ENCODE data around the gene PAX3.

Gene PAX3

DNA sequence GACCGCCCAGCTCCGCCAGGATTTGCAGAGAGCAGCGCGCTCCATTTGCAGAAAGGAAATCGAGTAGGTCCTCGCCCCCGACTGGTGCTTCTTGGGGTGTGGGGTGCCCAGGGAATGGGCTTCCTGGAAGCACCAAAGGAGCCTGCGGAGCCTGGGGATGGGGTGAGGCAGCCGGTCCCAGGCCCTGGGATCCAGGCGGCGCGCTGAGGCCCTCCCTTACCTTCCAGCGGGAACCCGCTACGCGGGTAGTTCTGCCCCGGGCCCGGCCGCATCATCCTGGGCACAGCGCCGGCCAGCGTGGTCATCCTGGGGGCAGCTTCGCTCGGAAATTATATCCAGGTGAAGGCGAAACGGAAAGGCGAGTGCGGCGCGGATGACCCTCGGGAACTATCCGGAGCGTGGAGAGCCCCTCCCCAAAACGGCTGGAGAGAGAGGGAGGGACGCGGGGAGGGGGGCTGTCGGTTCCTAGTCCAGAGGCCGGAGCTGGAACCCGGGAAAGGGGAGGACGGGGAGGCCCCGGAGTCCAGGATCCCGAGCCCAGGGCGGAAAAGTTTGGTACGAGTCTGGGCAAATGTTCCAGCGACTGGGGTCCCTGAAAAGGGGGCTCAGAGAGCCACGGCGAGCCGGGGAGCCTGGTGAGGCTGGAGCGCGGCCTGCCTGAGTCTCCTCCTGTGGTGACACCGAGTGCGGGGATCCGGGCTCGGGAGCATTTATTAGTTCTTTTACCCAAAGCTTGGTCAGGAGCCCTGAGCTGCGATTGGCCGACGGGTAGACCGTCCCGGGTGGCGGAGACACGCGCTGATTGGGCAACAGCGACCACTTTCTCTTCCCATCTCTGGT lies at the start of gene PAX3:
Gene PAX3 (minus strand): TSS at position 688 of the 840 bp plus-strand sequence. CDS start 383 bp downstream, at position 305.
- no peak for DNase-seq (ENCODE audit: low read depth in 2 of 2, low spot score in 1 of 2)

- DNase-seq (ENCODE audit: low read depth in 2 of 2, low spot score in 1 of 2) = no peak
Observed at GRCh38 chr2:222341331-222341730, 42.5 kb upstream of the PAX3 start.

DNA sequence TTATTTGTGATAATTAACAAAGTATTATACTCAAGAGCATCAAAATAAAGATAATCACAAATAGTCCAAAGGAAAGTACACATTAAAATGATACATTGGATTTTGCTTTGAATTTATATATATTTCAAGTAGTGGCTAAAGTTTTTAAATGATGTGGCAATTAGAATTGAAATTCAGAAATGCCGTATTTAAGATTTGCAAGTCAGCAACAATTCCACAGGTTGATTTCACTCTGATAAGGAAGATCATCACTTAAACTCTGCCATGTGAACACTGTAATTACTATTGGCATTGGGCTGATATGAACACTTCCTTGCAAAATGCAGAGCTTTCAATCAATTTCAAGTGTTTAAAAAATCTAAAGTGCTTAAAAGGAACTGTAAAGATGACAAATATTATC lies 39.6 kb upstream of the PAX3 start:
- no peak for DNase-seq (ENCODE audit: low read depth in 2 of 2, low spot score in 1 of 2)

GRCh38 chr2:222336931-222337330 lies 38.1 kb upstream of the PAX3 start:
- DNase-seq (ENCODE audit: low read depth in 2 of 2, low spot score in 1 of 2) = no peak

DNA sequence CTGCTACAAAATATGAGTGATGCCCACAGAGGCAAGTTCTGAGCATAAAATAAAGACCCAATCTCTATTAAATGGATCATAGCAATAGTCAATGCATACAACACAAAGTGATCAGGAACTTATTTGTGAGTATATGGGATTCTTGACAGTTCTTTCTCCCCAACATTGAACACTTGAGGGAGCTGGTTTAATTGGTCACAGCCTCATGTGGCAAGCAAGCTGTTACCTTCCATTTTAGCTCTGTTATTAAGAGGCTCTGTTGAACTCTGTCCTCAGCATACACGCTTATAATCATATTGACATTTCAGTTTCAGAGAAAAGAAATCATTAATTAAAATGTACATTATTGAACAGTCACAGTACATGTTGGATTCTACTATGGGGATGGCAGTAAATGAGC lies 37.6 kb upstream of the PAX3 start:
- no peak for DNase-seq (ENCODE audit: low read depth in 2 of 2, low spot score in 1 of 2)

DNA sequence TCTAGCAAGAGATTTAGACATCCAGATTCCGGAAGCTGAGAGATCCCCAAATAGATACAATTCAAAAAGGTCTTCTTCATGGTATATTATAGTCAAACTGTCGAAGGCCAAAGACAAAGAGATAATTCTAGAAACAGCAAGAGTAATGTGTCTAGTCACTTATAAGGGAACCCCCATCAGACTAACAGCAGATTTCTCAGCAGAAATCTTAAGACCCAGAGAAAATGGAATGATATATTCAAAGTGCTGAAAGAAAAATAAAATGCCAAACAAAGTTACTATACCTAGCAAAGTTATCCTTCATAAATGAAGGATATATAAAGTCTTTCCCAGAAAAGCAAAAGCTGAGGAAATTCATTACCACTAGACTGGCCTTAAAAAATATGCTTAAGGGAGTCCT lies 36.1 kb upstream of the PAX3 start:
- no peak for DNase-seq (ENCODE audit: low read depth in 2 of 2, low spot score in 1 of 2)

DNA sequence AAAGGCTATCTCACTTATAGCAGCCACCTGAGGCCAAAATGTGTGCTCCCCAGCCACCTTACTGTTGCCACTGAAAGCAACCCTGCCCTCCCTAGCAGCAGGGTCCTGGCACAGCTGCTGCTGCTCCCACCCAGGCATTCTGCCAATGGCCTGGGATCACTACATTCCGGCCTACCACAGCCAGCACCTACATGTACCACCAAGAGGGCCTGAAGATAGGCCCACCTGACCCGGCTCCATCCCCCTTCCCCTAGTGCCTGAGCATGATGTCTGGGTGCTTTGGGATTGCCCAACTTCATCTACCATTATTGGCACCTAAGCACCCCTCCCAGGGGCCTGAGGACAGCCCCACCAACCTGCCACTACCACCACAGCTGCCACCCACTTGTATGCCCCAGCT lies 34.6 kb upstream of the PAX3 start:
- no peak for DNase-seq (ENCODE audit: low read depth in 2 of 2, low spot score in 1 of 2)

- no peak for DNase-seq (ENCODE audit: low read depth in 2 of 2, low spot score in 1 of 2)
Observed at GRCh38 chr2:222332116-222332515, 33.3 kb upstream of the PAX3 start.

DNA sequence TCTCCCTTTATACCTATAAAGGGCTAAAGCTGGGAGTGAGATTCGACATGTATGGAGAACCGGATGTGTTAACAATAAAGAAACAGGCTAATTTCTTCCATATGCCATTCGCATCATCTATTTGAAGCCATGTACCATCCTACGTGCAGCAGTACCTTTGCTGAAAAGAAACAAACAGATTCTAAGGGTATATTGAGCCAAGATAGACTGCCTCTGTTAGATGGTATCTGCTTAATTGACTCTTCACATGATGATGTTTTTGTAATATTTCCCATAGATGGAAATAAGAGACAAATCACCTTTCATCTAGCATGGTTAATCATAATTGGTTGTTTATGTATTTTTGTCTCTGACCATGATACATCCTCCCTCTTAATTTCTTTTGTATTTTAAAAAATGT lies 32.1 kb upstream of the PAX3 start:
- DNase-seq (ENCODE audit: low read depth in 2 of 2, low spot score in 1 of 2) = no peak

DNA sequence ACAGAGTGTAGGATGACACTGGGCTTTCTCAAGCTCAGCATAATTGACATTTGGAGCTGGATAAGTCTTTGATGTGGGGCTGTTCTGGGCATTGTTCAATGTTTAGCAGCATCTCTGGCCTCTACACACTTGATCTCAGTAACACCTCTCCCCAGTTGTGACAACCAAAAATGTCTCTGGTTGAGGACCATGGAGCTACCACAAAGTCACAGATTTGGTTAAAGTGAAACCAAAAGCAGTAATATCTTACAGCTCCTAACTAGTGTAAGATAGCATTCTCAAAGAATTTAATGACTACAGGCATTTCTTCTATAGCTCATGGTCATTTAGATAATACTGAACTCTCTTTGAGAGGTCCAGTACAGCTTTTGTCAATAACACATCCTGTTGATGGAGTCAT lies 23.4 kb upstream of the PAX3 start:
- no peak for DNase-seq (ENCODE audit: low read depth in 2 of 2, low spot score in 1 of 2)

- DNase-seq (ENCODE audit: low read depth in 2 of 2, low spot score in 1 of 2) = no peak
Observed at GRCh38 chr2:222320436-222321395, 21.9 kb upstream of the PAX3 start.

- DNase-seq (ENCODE audit: low read depth in 2 of 2, low spot score in 1 of 2) = no peak
Observed at GRCh38 chr2:222319586-222320435, 21.0 kb upstream of the PAX3 start.

GRCh38 chr2:222318712-222319585 lies 20.2 kb upstream of the PAX3 start:
- DNase-seq (ENCODE audit: low read depth in 2 of 2, low spot score in 1 of 2) = no peak

DNA sequence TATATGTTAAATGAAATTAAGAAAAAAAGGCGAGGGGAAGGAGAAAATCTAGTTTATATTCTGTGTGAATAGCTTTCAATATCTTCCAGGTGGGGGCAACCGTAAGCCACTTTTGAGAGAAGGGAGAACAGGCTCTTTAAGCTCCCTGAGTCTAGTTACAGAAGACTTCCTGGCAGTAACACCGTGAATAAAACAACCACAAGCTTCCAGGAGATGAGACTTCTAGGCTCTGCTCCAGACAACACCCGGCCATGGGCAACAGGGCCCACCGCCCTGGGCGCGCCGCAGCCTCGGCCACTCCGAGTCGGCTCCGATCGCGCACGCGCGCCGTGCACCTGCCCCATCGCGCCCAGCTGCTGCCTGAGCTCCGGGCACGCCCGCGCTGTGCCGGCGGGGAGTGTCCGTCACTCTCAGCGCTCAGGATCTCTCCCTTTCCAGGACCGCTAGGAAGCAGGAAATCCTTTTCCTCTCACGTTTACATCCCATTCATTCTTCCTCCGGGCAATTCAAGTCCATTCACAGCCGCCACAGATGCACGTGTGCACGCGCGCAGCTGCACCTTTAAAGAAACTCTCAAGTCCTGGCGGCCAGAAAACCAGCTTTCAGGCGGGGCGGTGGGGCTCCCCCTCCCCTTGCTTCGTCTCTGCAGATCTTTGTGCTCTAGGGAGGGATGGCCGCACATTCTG lies 19.4 kb upstream of the PAX3 start:
- no peak for DNase-seq (ENCODE audit: low read depth in 2 of 2, low spot score in 1 of 2)

DNA sequence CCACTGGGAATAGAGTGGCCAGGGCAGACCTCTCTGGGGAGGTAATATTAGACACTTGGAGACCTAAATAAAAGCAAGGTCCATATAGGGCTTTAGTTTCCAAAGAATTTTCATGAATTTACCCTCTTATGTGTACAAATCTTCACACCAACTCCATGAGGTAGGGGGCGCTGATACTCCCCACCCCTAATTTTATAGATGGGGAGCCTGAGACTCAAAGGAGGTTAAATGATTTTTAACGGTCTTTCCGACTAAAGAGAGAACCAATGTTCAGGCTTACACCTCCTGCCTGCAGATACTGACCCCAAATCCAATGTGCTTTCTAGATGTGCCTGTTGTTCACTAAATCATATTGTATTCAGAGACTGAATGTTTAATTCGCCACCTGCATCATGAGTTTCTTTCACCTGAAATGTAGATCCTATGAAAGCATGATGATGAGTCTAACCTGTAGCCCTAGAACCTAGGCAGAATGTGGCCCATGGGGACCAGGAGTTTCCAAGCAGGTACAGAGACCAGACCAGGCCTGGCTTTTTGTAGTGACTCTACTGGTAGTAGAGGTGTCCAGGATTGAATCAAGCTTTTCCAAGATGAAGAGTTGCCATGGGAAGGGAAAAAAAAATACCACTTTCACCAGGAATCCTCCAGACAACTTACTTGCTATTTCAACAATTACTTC lies 16.8 kb upstream of the PAX3 start:
- DNase-seq (ENCODE audit: low read depth in 2 of 2, low spot score in 1 of 2) = no peak

DNA sequence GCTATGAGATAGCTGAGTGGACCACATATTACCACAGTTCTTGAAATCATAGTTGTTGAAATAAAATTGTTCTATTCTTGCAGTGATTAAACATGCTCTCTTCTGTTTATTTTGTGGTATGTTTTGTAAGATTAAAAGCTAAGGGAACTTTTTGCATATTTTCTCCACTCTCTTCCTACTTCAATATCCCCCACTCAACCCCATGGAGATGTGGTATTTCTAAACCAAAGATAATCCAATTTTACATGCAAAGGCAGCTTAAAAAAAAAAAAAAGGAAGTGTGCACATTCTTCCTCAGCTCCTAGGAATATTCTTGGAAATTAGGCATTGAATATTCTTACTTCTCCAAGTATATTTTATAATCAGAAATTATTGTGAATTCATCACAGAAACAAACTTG lies 15.0 kb upstream of the PAX3 start:
- DNase-seq (ENCODE audit: low read depth in 2 of 2, low spot score in 1 of 2) = no peak

GRCh38 chr2:222311978-222312738 lies 13.4 kb upstream of the PAX3 start:
- DNase-seq (ENCODE audit: low read depth in 2 of 2, low spot score in 1 of 2) = no peak

- DNase-seq (ENCODE audit: low read depth in 2 of 2, low spot score in 1 of 2) = no peak
Observed at GRCh38 chr2:222311319-222311977, 12.7 kb upstream of the PAX3 start.
